Right renal pelvis (tissue), 4 donors: ENCODE results near the gene MRPL12. TPM values are rescaled to one million over a fixed set of nuclear protein-coding genes. Genes with fewer than 3 reads are reported as not detected.
"Not testable (repeated sequence)": the region's sequence is repeated elsewhere in the genome, so short reads cannot be mapped to it uniquely, and the experiment has no call there.

Experiments
- DNase-seq, 4 donors: peaks; one replicate each; pipeline ENCODE4 v3.0.0-alpha.2; 2013; ENCODE audit warnings: low read depth in 4 of 4, low spot score in 3 of 4, missing footprints in 1 of 4
- polyA plus RNA-seq, 4 donors: library from polyadenylated mRNA; unstranded; fragments of 120-200 nt; gene quantifications; one replicate each; pipeline ENCODE4 v1.2.1, GENCODE V29; 2013; ENCODE audit not compliant: insufficient read length in 4 of 4

MRPL12 gene
- polyA plus RNA-seq, 4 donors = 41.0 to 68.1 (median 43.5) TPM

DNA sequence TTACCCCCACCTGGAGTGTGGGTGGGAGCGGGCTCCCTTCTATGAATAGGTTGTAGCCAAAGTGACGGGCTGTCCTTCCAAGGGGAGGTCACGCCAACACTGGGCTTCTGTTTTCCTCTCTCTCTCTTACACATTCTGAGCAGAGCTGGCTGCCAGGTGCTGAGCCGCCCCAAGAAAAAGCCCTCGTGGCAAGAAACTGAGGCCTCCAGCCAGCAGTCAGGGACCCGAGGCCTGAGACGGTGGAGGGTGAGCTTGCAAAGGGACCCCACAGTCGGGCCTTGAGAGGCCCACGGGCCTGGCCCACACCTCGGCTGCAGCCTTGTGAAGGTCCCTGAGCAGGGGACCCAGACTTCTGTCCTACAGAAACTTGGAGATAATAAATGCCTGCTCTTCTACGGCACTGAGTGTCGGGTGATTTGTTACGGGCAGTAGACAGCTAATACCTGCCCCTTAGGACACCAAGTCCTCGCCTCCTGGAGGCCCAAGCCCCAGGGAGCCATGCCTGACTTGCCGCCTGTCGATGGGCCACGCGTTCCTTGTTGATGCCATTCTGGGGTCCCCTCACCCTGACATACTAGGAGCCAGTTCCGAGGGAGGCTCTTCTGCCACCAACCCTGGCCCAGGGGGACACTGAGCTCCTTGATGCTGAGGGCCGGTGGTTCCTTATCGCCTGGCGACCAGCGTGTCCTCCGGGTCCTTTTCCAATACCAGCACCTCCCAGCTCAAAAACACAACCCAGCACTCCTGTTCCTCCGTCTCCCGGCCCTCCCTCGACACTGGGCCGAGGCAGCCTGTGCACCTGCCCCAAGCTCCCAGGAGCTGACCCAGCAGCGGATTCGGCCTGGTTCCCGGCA lies 35.0 kb downstream of the MRPL12 start:
- DNase-seq = no peak

DNA sequence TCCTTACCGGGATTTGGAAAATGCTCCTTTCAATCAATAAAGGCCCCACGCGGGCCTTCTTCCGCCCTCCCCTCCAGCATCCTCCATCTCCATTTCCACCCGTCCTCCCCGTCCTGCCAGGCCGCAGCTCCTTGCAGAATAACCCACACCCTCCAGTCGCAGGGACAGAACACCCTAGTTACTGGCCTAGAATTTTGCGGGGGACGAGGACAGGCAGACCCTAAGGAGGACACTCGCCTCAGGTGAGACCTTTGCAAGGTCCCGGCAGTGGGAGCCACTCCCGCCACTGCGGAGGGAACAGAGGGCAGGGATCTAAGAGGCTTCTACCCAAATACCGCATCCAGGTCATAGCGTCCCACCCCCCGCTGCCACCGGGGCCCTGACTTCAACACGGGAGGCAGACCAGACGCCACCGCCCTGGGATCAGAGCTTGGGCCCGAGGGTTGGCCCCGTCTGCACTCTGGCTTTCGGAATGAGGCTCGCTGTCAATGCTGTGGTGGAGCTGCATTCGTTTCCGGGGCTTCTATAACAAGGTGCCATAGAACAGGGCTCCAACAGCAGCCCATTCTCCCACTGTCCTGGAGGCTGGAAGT lies 35.7 kb downstream of the MRPL12 start:
- DNase-seq = no peak

- not testable (repeated sequence) for DNase-seq
These were observed 36.4 kb downstream of the MRPL12 start for GRCh38 chr17:81739593-81739992.

DNA sequence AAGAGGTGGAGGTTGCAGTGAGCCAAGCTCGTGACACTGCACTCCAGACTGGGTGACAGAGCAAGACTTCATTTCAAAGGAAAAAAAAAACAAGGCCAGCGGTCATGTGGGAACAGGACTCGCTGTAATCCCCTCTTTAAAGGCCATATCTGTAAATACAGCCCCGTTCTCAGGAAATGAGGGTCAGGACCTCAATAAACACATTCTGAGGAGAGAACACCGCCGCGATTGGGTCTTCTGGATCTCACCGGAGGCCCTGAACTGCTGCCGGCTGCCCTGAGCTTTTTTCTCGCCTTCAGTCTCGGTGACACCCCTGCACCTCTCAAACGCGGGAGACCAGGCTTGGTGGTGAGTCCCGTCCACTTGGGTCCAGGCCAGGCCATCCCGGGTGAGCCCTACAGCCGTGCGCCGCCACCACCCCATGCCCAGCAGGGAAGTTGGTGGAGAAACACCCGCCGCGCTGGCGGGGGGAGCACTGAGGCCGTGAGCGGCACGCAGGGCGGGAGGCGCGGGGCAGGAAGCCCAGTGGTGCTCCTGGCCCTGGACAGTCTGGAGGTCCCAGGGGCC lies 37.3 kb downstream of the MRPL12 start:
- no peak for DNase-seq

- DNase-seq = no peak
These were observed 38.0 kb downstream of the MRPL12 start for GRCh38 chr17:81741049-81741593.

- DNase-seq = no peak
These were observed 38.7 kb downstream of the MRPL12 start for GRCh38 chr17:81741594-81742452.

Other genes starting within 250 kb of the MRPL12 start
- 1,000 to 10,000 TPM; 3,124 to 3,561 (median 3,180) TPM for gene ACTG1, start 190.6 kb upstream of the MRPL12 start, polyA plus RNA-seq
- gene FSCN2, start 175.0 kb upstream of the MRPL12 start, polyA plus RNA-seq = 1 to 10 TPM; 1.1 to 2.3 (median 1.6) TPM
- 10 to 100 TPM; 23.5 to 31.1 (median 25.0) TPM for gene FAAP100, start 151.0 kb upstream of the MRPL12 start, polyA plus RNA-seq
- 10 to 100 TPM; 53.1 to 60.3 (median 57.2) TPM for gene NPLOC4, start 66.3 kb upstream of the MRPL12 start, polyA plus RNA-seq
- 1 to 10 TPM; 2.5 to 5.0 (median 2.9) TPM for gene TSPAN10, start 66.2 kb upstream of the MRPL12 start, polyA plus RNA-seq
- gene PDE6G, start 46.8 kb upstream of the MRPL12 start, polyA plus RNA-seq = 10 to 100 TPM; 10.3 to 17.5 (median 15.2) TPM
- 10 to 100 TPM; 10.4 to 24.0 (median 15.9) TPM for gene OXLD1, start 36.8 kb upstream of the MRPL12 start, polyA plus RNA-seq
- gene CCDC137, start 36.6 kb upstream of the MRPL12 start, polyA plus RNA-seq = 10 to 100 TPM; 12.7 to 17.5 (median 14.1) TPM
- gene ARL16, start 19.6 kb upstream of the MRPL12 start, polyA plus RNA-seq = 10 to 100 TPM; 36.9 to 49.1 (median 45.4) TPM
- 100 to 1,000 TPM in 1 of 4 donors, 10 to 100 TPM in 3; 94.3 to 104 (median 98.0) TPM for gene HGS, start 19.4 kb upstream of the MRPL12 start, polyA plus RNA-seq
- 10 to 100 TPM; 12.5 to 23.3 (median 13.4) TPM for gene SLC25A10, start 8.9 kb downstream of the MRPL12 start, polyA plus RNA-seq
- gene GCGR, start 100.8 kb downstream of the MRPL12 start, polyA plus RNA-seq = 10 to 100 TPM in 3 of 4 donors, 1 to 10 TPM in 1; 8.4 to 15.5 (median 13.0) TPM
- 100 to 1,000 TPM in 1 of 4 donors, 10 to 100 TPM in 3; 75.3 to 135 (median 90.1) TPM for gene MCRIP1, start 129.9 kb downstream of the MRPL12 start, polyA plus RNA-seq
- under 1 TPM in 3 of 4 donors, not detected in 1; 0.18 to 0.36 (median 0.26) TPM for gene PPP1R27, start 131.7 kb downstream of the MRPL12 start, polyA plus RNA-seq
- 100 to 1,000 TPM; 407 to 439 (median 410) TPM for gene P4HB, start 157.2 kb downstream of the MRPL12 start, polyA plus RNA-seq
- 100 to 1,000 TPM; 166 to 199 (median 195) TPM for gene ARHGDIA, start 168.0 kb downstream of the MRPL12 start, polyA plus RNA-seq
- gene ALYREF, start 188.2 kb downstream of the MRPL12 start, polyA plus RNA-seq = 10 to 100 TPM; 72.0 to 93.8 (median 79.3) TPM
- 100 to 1,000 TPM in 1 of 4 donors, 10 to 100 TPM in 3; 64.7 to 120 (median 81.9) TPM for gene ANAPC11, start 188.4 kb downstream of the MRPL12 start, polyA plus RNA-seq
- under 1 TPM; 0.32 to 1.00 (median 0.48) TPM for gene NPB, start 198.9 kb downstream of the MRPL12 start, polyA plus RNA-seq
- gene PCYT2, start 208.0 kb downstream of the MRPL12 start, polyA plus RNA-seq = 10 to 100 TPM; 44.0 to 53.7 (median 46.6) TPM
- 10 to 100 TPM; 11.4 to 15.0 (median 13.1) TPM for gene SIRT7, start 214.8 kb downstream of the MRPL12 start, polyA plus RNA-seq
- gene MAFG, start 224.4 kb downstream of the MRPL12 start, polyA plus RNA-seq = 10 to 100 TPM; 12.3 to 12.6 (median 12.3) TPM
- 10 to 100 TPM; 26.9 to 39.2 (median 28.6) TPM for gene PYCR1, start 233.9 kb downstream of the MRPL12 start, polyA plus RNA-seq
- under 1 TPM in 3 of 4 donors, not detected in 1; 0.08 to 0.14 (median 0.11) TPM for gene MYADML2, start 243.9 kb downstream of the MRPL12 start, polyA plus RNA-seq